CD14-positive monocyte (primary cell): ENCODE data around the gene SASH1. TPM values are rescaled to one million over a fixed set of nuclear protein-coding genes. Genes with fewer than 3 reads are reported as not detected.

Source experiments
- DNase-seq, 3 donors: peaks; one replicate each; pipeline ENCODE4 v3.0.0-alpha.2; 2011 to 2022
- H2AFZ ChIP-seq: 2 replicates; pipeline ENCODE4 v1.6.0; 2012; ENCODE audit warnings: mild to moderate bottlenecking, low read depth, low read length, inconsistent platforms; ENCODE audit not compliant: insufficient read depth, poor library complexity, severe bottlenecking
- H3K27ac ChIP-seq, 2 donors: 1 replicate in 1 of 2; 2 replicates in 1 of 2; pipeline ENCODE4 v1.5.1; 2012 to 2013; ENCODE audit warnings: low read length in 2 of 2, control low read depth in 1 of 2, inconsistent platforms in 1 of 2, low read depth in 1 of 2, mild to moderate bottlenecking in 1 of 2
- H3K27me3 ChIP-seq, 2 donors: one replicate each; pipeline versions ENCODE4 v1.6.0 to v1.6.1; 2011 to 2013; ENCODE audit warnings: low read length in 2 of 2; ENCODE audit not compliant: control insufficient read depth in 2 of 2, insufficient read depth in 2 of 2
- H3K36me3 ChIP-seq, 2 donors: replicated peaks in 1 of 2; 1 replicate in 1 of 2; 2 replicates in 1 of 2; pipeline versions ENCODE4 v1.5.1 to v1.6.1; 2012 to 2013; ENCODE audit warnings: low read length in 2 of 2, control low read depth in 1 of 2, inconsistent platforms in 1 of 2, mild to moderate bottlenecking in 1 of 2; ENCODE audit not compliant: insufficient read depth in 2 of 2, control insufficient read depth in 1 of 2
- H3K4me1 ChIP-seq, 2 donors: 1 replicate in 1 of 2; 2 replicates in 1 of 2; pipeline versions ENCODE4 v1.5.1 to v1.6.1; 2012 to 2013; ENCODE audit warnings: low read length in 2 of 2, control low read depth in 1 of 2, inconsistent platforms in 1 of 2, mild to moderate bottlenecking in 1 of 2, moderate library complexity in 1 of 2; ENCODE audit not compliant: insufficient read depth in 2 of 2, control insufficient read depth in 1 of 2
- H3K4me2 ChIP-seq: replicated peaks from 2 replicates; pipeline ENCODE3; 2012; ENCODE audit warnings: low read length, moderate library complexity, mild to moderate bottlenecking; ENCODE audit not compliant: poor library complexity, severe bottlenecking; ENCODE audit errors: extremely low read depth
- H3K4me3 ChIP-seq, 3 experiments: fragments of 200-600 bp in 1 of 3; sonication (generic) in 1 of 3; replicated peaks in 1 of 3; 1 replicate in 2 of 3; 2 replicates in 1 of 3; pipeline ENCODE4 v1.5.1; 2011 to 2013; ENCODE audit warnings: low read length in 3 of 3, mild to moderate bottlenecking in 3 of 3, control low read depth in 2 of 3, low read depth in 2 of 3, inconsistent platforms in 1 of 3, moderate library complexity in 1 of 3
- H3K79me2 ChIP-seq: 2 replicates; pipeline ENCODE4 v1.6.0; 2012; ENCODE audit warnings: mild to moderate bottlenecking, control low read depth, inconsistent platforms, low read length, moderate library complexity; ENCODE audit not compliant: insufficient read depth
- H3K9ac ChIP-seq: 2 replicates; pipeline ENCODE4 v1.6.0; 2017; ENCODE audit warnings: low read length, mild to moderate bottlenecking; ENCODE audit not compliant: insufficient read depth, poor library complexity, severe bottlenecking
- H3K9me3 ChIP-seq, 2 donors: replicated peaks in 1 of 2; 1 replicate in 1 of 2; 2 replicates in 1 of 2; pipeline versions ENCODE4 v1.5.1 to v1.6.1; 2012 to 2013; ENCODE audit warnings: low read length in 2 of 2, control low read depth in 1 of 2; ENCODE audit not compliant: control insufficient read depth in 1 of 2, insufficient read depth in 1 of 2
- H4K20me1 ChIP-seq: 2 replicates; pipeline ENCODE4 v1.6.0; 2012; ENCODE audit warnings: mild to moderate bottlenecking, low read length, control low read depth, moderate library complexity; ENCODE audit not compliant: insufficient read depth
- H3K27ac Mint-ChIP-seq, 7 donors: one replicate each; pipeline ENCODE4 v1.8.0; 2020; ENCODE audit warnings: mild to moderate bottlenecking in 7 of 7, mixed read lengths in 7 of 7, moderate library complexity in 6 of 7, inconsistent platforms in 2 of 7
- H3K27me3 Mint-ChIP-seq, 3 donors: one replicate each; pipeline ENCODE4 v1.8.0; 2021 to 2022; ENCODE audit warnings: low read depth in 3 of 3, mild to moderate bottlenecking in 3 of 3, mixed read lengths in 3 of 3, moderate library complexity in 3 of 3, inconsistent platforms in 1 of 3
- H3K36me3 Mint-ChIP-seq, 2 donors: one replicate each; pipeline ENCODE4 v1.8.0; 2020; ENCODE audit warnings: mixed read lengths in 2 of 2, inconsistent platforms in 1 of 2, mild to moderate bottlenecking in 1 of 2
- H3K4me1 Mint-ChIP-seq: one replicate; pipeline ENCODE4 v1.8.0; 2020; ENCODE audit warnings: mild to moderate bottlenecking, mixed read lengths
- H3K4me3 Mint-ChIP-seq, 2 donors: one replicate each; pipeline ENCODE4 v1.8.0; 2020; ENCODE audit warnings: mild to moderate bottlenecking in 2 of 2, mixed read lengths in 2 of 2, moderate library complexity in 1 of 2
- H3K9me3 Mint-ChIP-seq, 7 donors: one replicate each; pipeline ENCODE4 v1.8.0; 2020 to 2022; ENCODE audit warnings: mixed read lengths in 7 of 7, mild to moderate bottlenecking in 6 of 7, moderate library complexity in 6 of 7, inconsistent platforms in 2 of 7
- WGBS: methylation state at CpG from one replicate; pipeline ENCODE4 v1.1.5; 2013; ENCODE audit warnings: missing lambda C conversion rate; ENCODE audit not compliant: insufficient coverage; 5-methylcytosine and 5-hydroxymethylcytosine counted together
- intact Hi-C, 2 donors: fragments of 100-400 bp; cut with micrococcal nuclease; formaldehyde crosslinking; loops; one replicate each; pipeline versions ENCODE4 v1.15.0 to v1.15.1; 2023
- polyA plus RNA-seq, 3 donors: library from polyadenylated mRNA; depleted of rRNA in 1 of 3; unstranded in 2 of 3; stranded (reverse) in 1 of 3; fragments of 300-500 nt in 2 of 3; fragments of >200 nt in 1 of 3; fragmentation: Illumina TruSeq in 2 of 3; gene quantifications; 1 replicate in 2 of 3; 2 replicates in 1 of 3; pipeline ENCODE4 v1.2.3, GENCODE V29; 2012 to 2021
- TF ChIP-seq, protein P1 (sequence below): fragments of 200-600 bp; IDR thresholded peaks from one replicate; pipeline ENCODE4 v1.8.0; 2022; ENCODE audit warnings: antibody characterized with exemption, mild to moderate bottlenecking

SASH1 gene
- polyA plus RNA-seq, 3 donors = 0.90 to 5.1 (median 4.7) TPM

DNA sequence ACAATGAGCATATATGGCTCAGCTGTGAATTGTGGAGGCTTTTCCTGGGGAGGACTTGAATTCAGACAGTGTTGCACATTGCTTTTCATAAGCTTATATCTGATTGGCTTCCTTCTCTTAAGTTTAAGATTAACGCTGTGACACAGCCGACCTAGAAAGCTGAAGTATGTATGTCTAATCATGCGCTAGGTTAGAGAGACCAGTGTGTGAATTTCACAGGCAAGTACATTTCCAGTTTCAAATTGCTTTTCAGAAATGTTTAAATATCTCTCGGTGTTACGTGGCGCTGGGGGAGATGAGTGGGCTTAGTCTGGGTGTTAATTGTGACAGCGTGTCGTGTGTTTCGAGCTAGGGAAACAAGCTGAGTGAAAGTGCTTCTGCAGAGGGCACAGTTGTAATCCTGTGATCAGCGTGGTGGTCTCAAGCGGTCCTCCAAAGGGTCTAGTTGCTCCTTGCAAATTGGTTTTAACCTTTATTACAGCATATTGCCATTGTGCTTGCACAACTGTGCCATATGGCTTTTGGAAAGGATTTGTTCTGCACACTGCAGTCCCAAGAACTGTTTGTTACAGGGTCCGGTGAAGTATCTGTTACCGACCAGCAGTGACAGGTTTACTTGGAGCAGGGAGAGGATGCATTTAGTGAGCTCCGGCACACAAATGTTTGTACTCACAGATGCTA, 166.6 kb downstream of the SASH1 start:
- Histone ChIP-seq H3K27me3 (peaks cover 0 to 2% of the 10 kb centered on the region in 2 donors), H4K20me1 (no peaks in the 10 kb centered on the region), H3K9me3 (no peaks in the 10 kb centered on the region), H3K9ac (no peak overlapping the region), H3K27ac (no peak overlapping the region), H3K79me2 (no peaks in the 10 kb centered on the region), H2AFZ (no peak overlapping the region), H3K4me2 (peak overlapping the region; percentile 16), H3K4me3 (no peak overlapping the region), H3K36me3 (no peaks in the 10 kb centered on the region), H3K4me1 (peaks cover 17% of the 10 kb centered on the region in 2 donors)
- H3K4me3 Mint-ChIP-seq = peak overlapping the region in 1 of 2 donors; percentile 47
- intact Hi-C loops = no loop called here
- H3K27me3 Mint-ChIP-seq = peaks cover 4 to 17% (median 16%) of the 10 kb centered on the region in 3 donors
- no peak for DNase-seq
- TF ChIP-seq, protein P1, sequence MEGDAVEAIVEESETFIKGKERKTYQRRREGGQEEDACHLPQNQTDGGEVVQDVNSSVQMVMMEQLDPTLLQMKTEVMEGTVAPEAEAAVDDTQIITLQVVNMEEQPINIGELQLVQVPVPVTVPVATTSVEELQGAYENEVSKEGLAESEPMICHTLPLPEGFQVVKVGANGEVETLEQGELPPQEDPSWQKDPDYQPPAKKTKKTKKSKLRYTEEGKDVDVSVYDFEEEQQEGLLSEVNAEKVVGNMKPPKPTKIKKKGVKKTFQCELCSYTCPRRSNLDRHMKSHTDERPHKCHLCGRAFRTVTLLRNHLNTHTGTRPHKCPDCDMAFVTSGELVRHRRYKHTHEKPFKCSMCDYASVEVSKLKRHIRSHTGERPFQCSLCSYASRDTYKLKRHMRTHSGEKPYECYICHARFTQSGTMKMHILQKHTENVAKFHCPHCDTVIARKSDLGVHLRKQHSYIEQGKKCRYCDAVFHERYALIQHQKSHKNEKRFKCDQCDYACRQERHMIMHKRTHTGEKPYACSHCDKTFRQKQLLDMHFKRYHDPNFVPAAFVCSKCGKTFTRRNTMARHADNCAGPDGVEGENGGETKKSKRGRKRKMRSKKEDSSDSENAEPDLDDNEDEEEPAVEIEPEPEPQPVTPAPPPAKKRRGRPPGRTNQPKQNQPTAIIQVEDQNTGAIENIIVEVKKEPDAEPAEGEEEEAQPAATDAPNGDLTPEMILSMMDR = no peak
- H3K9me3 Mint-ChIP-seq = peaks cover 0 to 2% (median 0%) of the 10 kb centered on the region in 7 donors
- no peaks in the 10 kb centered on the region for H3K36me3 Mint-ChIP-seq
- 68% methylated on average over 8 of the region's 14 CpGs for WGBS
- no peak overlapping the region for H3K27ac Mint-ChIP-seq
- H3K4me1 Mint-ChIP-seq = peaks cover 20% of the 10 kb centered on the region

DNA sequence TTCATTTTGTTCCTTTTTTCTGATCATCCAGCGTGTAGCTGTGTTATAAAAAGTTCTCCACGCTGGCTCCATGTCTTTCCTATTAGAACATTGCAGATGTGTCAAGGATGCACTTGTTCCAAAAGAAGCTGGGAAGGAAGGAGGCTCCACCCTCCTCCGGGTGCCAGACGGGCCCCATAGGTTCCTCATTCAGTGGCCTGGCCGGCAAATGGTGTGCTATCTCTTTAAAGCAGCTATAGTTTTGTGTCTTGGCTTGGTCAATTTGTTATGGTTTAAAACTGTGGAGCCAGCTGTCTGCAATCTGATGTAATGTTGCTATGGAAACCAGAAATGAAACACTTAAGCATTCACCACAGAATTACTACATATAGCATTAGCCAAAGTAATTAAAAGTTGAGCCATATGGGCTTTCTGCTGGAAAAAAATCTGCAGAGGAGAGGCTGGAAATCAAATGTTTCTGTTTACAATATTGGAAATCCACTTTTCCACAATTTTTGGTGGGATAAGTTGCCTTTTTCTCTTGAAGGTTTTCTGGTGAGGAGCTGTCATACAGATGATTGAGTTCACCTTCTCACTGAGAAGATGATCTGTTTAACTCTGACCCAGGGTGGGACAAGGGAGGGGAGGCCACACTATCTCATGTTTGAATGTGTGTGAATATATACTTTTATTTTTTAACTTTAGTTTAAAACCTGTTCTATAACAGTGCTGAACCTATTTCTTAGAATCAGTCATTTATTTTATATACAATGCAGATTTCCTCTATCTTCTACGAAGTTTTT, 167.4 kb downstream of the SASH1 start:
- Histone ChIP-seq H3K79me2 (no peaks in the 10 kb centered on the region), H2AFZ (no peak overlapping the region), H3K4me1 (peaks cover 17% of the 10 kb centered on the region in 2 donors), H3K27ac (no peak overlapping the region), H3K27me3 (peaks cover 0 to 2% of the 10 kb centered on the region in 2 donors), H3K9ac (no peak overlapping the region), H3K4me2 (peak overlapping the region; percentile 16), H3K4me3 (no peak overlapping the region), H3K36me3 (no peaks in the 10 kb centered on the region), H3K9me3 (no peaks in the 10 kb centered on the region), H4K20me1 (no peaks in the 10 kb centered on the region)
- peaks cover 20% of the 10 kb centered on the region for H3K4me1 Mint-ChIP-seq
- H3K9me3 Mint-ChIP-seq = peaks cover 0 to 2% (median 0%) of the 10 kb centered on the region in 7 donors
- H3K4me3 Mint-ChIP-seq = no peak overlapping the region
- peak overlapping the region in 3 of 7 donors; percentile 63 to 83 (median 64) for H3K27ac Mint-ChIP-seq
- intact Hi-C loops = no loop called here
- peak; percentile 61 to 76 (median 65) for DNase-seq
- TF ChIP-seq, protein P1 = no peak
- peaks cover 4 to 17% (median 16%) of the 10 kb centered on the region in 3 donors for H3K27me3 Mint-ChIP-seq
- WGBS = no CpG with 5 or more reads among the region's 6 CpGs
- no peaks in the 10 kb centered on the region for H3K36me3 Mint-ChIP-seq
